IMR-90 (cell line): ENCODE data around the gene CCDC170.

Source experiments
- CEBPB ChIP-seq: IDR thresholded peaks from 2 replicates; pipeline ENCODE4 v1.6.1; 2012; ENCODE audit warnings: low read depth, low read length, improper control_type of control experiment
- MAFK ChIP-seq: IDR thresholded peaks from 2 replicates; pipeline ENCODE4 v1.6.1; 2012; ENCODE audit warnings: low read depth, low read length, improper control_type of control experiment
- TF ChIP-seq, protein P1 (sequence below): conservative IDR thresholded peaks from 2 replicates; pipeline ENCODE4 v1.5.1; 2012; ENCODE audit warnings: mild to moderate bottlenecking, low read depth, low read length, improper control_type of control experiment

DNA sequence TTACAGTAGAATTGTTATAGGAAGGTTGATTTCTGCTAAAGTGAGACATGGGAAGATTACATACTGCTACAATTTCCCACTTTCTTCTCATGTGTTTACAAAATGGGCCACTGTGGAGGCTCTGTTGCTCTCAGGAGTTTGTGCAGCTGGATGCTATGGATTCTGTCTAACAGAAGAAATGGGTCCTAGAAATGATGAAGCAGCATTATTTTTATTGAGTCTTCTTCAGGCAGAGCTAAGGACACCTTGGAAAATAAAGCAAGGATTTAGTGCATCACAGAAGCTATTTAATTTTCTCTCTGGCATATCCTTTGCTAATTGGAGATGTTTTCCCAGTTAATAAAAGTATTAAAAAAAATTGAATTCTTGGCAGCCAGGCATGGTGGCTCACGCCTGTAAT is 29.2 kb downstream of the CCDC170 start:
- TF ChIP-seq MAFK (0 out of 2 replicates have a peak, but pooled peaks have one; percentile 10), CEBPB (no peak)
- TF ChIP-seq, protein P1, sequence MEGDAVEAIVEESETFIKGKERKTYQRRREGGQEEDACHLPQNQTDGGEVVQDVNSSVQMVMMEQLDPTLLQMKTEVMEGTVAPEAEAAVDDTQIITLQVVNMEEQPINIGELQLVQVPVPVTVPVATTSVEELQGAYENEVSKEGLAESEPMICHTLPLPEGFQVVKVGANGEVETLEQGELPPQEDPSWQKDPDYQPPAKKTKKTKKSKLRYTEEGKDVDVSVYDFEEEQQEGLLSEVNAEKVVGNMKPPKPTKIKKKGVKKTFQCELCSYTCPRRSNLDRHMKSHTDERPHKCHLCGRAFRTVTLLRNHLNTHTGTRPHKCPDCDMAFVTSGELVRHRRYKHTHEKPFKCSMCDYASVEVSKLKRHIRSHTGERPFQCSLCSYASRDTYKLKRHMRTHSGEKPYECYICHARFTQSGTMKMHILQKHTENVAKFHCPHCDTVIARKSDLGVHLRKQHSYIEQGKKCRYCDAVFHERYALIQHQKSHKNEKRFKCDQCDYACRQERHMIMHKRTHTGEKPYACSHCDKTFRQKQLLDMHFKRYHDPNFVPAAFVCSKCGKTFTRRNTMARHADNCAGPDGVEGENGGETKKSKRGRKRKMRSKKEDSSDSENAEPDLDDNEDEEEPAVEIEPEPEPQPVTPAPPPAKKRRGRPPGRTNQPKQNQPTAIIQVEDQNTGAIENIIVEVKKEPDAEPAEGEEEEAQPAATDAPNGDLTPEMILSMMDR = no peak
